Suprapubic skin (tissue), 4 donors: ENCODE measurements around the gene MDK.

ENCODE experiments used
- CTCF ChIP-seq, 2 donors: fragments of 200-600 bp in 1 of 2; fragments of 450-650 bp in 1 of 2; sonication (generic) in 1 of 2; IDR thresholded peaks; one replicate each; pipeline ENCODE4 v1.5.1; 2016 to 2019; ENCODE audit warnings: antibody characterized with exemption in 2 of 2, mild to moderate bottlenecking in 1 of 2, moderate library complexity in 1 of 2
- EP300 ChIP-seq: sonication (generic); formaldehyde crosslinking; IDR thresholded peaks from one replicate; pipeline ENCODE4 v1.6.1; 2017; ENCODE audit warnings: antibody characterized with exemption
- POLR2A ChIP-seq, 2 donors: fragments of 450-650 bp; IDR thresholded peaks; one replicate each; pipeline ENCODE4 v1.6.1; 2017; ENCODE audit warnings: antibody characterized with exemption in 2 of 2, mild to moderate bottlenecking in 2 of 2, moderate library complexity in 2 of 2
- POLR2AphosphoS5 ChIP-seq, 3 donors: sonication (generic); formaldehyde crosslinking; IDR thresholded peaks; one replicate each; pipeline ENCODE4 v1.6.1; 2017; ENCODE audit warnings: antibody characterized with exemption in 3 of 3

- TF ChIP-seq POLR2AphosphoS5 (IDR thresholded peaks at IDR 0.05) = no peak
- TF ChIP-seq POLR2A (IDR thresholded peaks at IDR 0.05) = no peak
- no peak for TF ChIP-seq CTCF (IDR thresholded peaks at IDR 0.05)
- no peak for TF ChIP-seq EP300
Observed at GRCh38 chr11:46362156-46363030, 19.1 kb upstream of the MDK start.
